K562 (cell line): ENCODE results near the gene LTBP4. TPM values are rescaled to one million over a fixed set of nuclear protein-coding genes. Genes with fewer than 3 reads are reported as not detected.

Experiments used
- ATF7 ChIP-seq: fragments of 450-650 bp; IDR thresholded peaks from 2 replicates; pipeline ENCODE4 v1.7.1; 2014; ENCODE audit warnings: mild to moderate bottlenecking, moderate library complexity
- BRD4 ChIP-seq: fragments of 200-600 bp; sonication (generic); IDR thresholded peaks from 2 replicates; pipeline ENCODE4 v1.6.1; 2017; ENCODE audit warnings: inconsistent platforms
- CBFA2T3 ChIP-seq: fragments of 450-650 bp; IDR thresholded peaks from 2 replicates; pipeline ENCODE4 v1.6.1; 2017
- DNMT1 ChIP-seq: fragments of 450-650 bp; IDR thresholded peaks from 2 replicates; pipeline ENCODE4 v1.6.1; 2016; ENCODE audit warnings: antibody characterized with exemption, mild to moderate bottlenecking
- E2F3 ChIP-seq: fragments of 250-450 bp; sonication (Bioruptor Pico); IDR thresholded peaks from 2 replicates; pipeline ENCODE4 v1.4.0; 2020; ENCODE audit warnings: mild to moderate bottlenecking
- EWSR1 ChIP-seq: fragments of 450-650 bp; IDR thresholded peaks from 2 replicates; pipeline ENCODE4 v1.6.1; 2018; ENCODE audit warnings: borderline replicate concordance, mild to moderate bottlenecking, low read depth, moderate library complexity; ENCODE audit not compliant: partially characterized antibody
- HEY1 ChIP-seq: fragments of 250-450 bp; sonication (Bioruptor Pico); IDR thresholded peaks from 2 replicates; pipeline ENCODE4 v1.5.0; 2020; ENCODE audit warnings: mild to moderate bottlenecking, moderate library complexity, borderline replicate concordance
- NRF1 ChIP-seq, 2 experiments: fragments of 450-650 bp; IDR thresholded peaks in 1 of 2; conservative IDR thresholded peaks in 1 of 2; 2 replicates each; pipeline ENCODE4 v1.6.1; 2014; ENCODE audit warnings: mild to moderate bottlenecking in 2 of 2
- SMARCA4 ChIP-seq: fragments of 450-650 bp; IDR thresholded peaks from 2 replicates; pipeline ENCODE4 v1.6.1; 2016
- TAF1 ChIP-seq: IDR thresholded peaks from 2 replicates; pipeline ENCODE4 v1.6.1; 2011; ENCODE audit warnings: mild to moderate bottlenecking, low read length, moderate library complexity; ENCODE audit not compliant: insufficient read depth, control insufficient read depth, severe bottlenecking; ENCODE audit errors: extremely low read depth
- TAF15 ChIP-seq: fragments of 200-400 bp; formaldehyde crosslinking; IDR thresholded peaks from 2 replicates; pipeline ENCODE4 v1.6.1; 2017; ENCODE audit warnings: mild to moderate bottlenecking, low read depth, low read length, moderate library complexity
- TFAM ChIP-seq: fragments of 250-450 bp; sonication (Bioruptor Pico); conservative IDR thresholded peaks from 2 replicates; pipeline ENCODE4 v1.5.0; 2021; ENCODE audit warnings: mild to moderate bottlenecking, moderate library complexity
- ZC3H4 ChIP-seq: sonication (generic); formaldehyde crosslinking; IDR thresholded peaks from 2 replicates; pipeline ENCODE4 v1.9.0; 2021; ENCODE audit warnings: missing genetic modification reagents, borderline replicate concordance
- ZNF431 ChIP-seq: sonication (generic); formaldehyde crosslinking; IDR thresholded peaks from 2 replicates; pipeline ENCODE4 v1.8.0; 2022; ENCODE audit warnings: mild to moderate bottlenecking, missing genetic modification reagents
- polyA plus RNA-seq, 8 experiments: library from polyadenylated mRNA; depleted of rRNA in 4 of 8; stranded (reverse) in 5 of 8; unstranded in 3 of 8; fragments of >200 nt; fragmentation: Nextera tagmentation in 2 of 8; fragmentation: Illumina TruSeq in 1 of 8; extraction: Ambion mirVana in 2 of 8; extraction: Trizol in 1 of 8; gene quantifications; 2 replicates each; pipeline versions ENCODE4 v1.2.1 to v1.2.3, GENCODE V29; 2011 to 2014; ENCODE audit warnings: inconsistent platforms in 1 of 8, missing spikeins in 1 of 8
- total RNA-seq, 7 experiments: library from RNA; depleted of rRNA in 6 of 7; stranded (reverse); fragments of >200 nt in 6 of 7; fragmentation: Illumina TruSeq in 2 of 7; extraction: Trizol in 2 of 7; gene quantifications; 2 replicates each; pipeline versions ENCODE4 v1.2.1 to v1.2.3, GENCODE V29; 2011 to 2021; ENCODE audit warnings: low replicate concordance in 1 of 7
- TF ChIP-seq, protein P1 (sequence below): fragments of 450-650 bp; IDR thresholded peaks from one replicate; pipeline ENCODE4 v1.6.1; 2018; ENCODE audit warnings: mild to moderate bottlenecking, moderate library complexity; ENCODE audit not compliant: partially characterized antibody
- TF ChIP-seq, protein P2 (sequence below): fragments of 250-450 bp; sonication (Bioruptor Pico); IDR thresholded peaks from 2 replicates; pipeline ENCODE4 v1.5.0; 2021
- TF ChIP-seq, protein P3 (sequence below): fragments of 250-450 bp; sonication (Bioruptor Pico); IDR thresholded peaks from 2 replicates; pipeline ENCODE4 v1.9.0; 2021; ENCODE audit warnings: mild to moderate bottlenecking, inconsistent platforms
- TF ChIP-seq, protein P4 (sequence below): fragments of 450-650 bp; IDR thresholded peaks from 2 replicates; pipeline ENCODE4 v1.7.0; 2016; ENCODE audit warnings: borderline replicate concordance
- TF ChIP-seq, protein P5 (sequence below): fragments of 450-650 bp; IDR thresholded peaks from 2 replicates; pipeline ENCODE4 v1.6.1; 2016; ENCODE audit warnings: antibody characterized with exemption

Gene LTBP4
- total and polyA plus RNA-seq, 9 of the 15 experiments (the other 6 are each of a cell fraction or from before 2014, with no cell fraction given), result 0.35 to 160 (median 31.6) TPM

DNA sequence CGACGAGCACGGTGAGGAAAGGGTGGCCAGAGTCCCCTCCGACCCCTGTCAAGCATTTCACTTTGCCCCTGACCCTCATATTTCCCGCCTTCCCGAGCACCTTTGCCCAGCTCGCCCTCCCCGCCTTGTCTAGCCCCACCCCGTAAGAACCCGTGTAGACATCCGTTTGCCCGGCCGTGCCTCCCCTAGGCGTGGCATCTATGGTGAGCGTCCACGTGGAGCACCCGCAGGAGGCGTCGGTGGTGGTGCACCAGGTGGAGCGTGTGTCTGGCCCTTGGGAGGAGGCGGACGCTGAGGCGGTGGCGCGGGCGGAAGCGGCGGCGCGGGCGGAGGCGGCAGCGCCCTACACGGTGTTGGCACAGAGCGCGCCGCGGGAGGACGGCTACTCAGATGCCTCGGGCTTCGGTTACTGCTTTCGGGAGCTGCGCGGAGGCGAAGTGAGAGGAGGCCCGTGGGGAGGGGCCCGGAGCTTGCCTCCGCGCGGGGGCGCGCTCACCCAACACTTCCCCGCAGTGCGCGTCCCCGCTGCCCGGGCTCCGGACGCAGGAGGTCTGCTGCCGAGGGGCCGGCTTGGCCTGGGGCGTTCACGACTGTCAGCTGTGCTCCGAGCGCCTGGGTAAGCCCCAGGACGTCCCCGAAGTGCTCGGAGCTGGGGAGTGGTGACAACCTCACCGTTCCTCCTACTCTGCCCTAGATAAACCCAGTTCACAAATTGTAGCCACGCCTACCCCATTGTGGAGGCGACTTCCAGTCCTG is 4.2 kb downstream of the LTBP4 start (continued):
- no peak for TF ChIP-seq CBFA2T3
- TF ChIP-seq, protein P1, sequence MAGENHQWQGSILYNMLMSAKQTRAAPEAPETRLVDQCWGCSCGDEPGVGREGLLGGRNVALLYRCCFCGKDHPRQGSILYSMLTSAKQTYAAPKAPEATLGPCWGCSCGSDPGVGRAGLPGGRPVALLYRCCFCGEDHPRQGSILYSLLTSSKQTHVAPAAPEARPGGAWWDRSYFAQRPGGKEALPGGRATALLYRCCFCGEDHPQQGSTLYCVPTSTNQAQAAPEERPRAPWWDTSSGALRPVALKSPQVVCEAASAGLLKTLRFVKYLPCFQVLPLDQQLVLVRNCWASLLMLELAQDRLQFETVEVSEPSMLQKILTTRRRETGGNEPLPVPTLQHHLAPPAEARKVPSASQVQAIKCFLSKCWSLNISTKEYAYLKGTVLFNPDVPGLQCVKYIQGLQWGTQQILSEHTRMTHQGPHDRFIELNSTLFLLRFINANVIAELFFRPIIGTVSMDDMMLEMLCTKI, result no peak
- no peak for TF ChIP-seq ZC3H4 (CRISPR knock-in tag)
- TF ChIP-seq E2F3 (CRISPR knock-in tag), result no peak
- no peak for TF ChIP-seq ZNF431 (CRISPR knock-in tag)
- TF ChIP-seq EWSR1, result no peak
- no peak for TF ChIP-seq BRD4
- TF ChIP-seq SMARCA4, result no peak
- TF ChIP-seq TAF1, result no peak
- TF ChIP-seq, protein P2, sequence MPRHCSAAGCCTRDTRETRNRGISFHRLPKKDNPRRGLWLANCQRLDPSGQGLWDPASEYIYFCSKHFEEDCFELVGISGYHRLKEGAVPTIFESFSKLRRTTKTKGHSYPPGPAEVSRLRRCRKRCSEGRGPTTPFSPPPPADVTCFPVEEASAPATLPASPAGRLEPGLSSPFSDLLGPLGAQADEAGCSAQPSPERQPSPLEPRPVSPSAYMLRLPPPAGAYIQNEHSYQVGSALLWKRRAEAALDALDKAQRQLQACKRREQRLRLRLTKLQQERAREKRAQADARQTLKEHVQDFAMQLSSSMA (CRISPR knock-in tag), result no peak
- TF ChIP-seq TFAM (CRISPR knock-in tag), result no peak
- TF ChIP-seq, protein P3, sequence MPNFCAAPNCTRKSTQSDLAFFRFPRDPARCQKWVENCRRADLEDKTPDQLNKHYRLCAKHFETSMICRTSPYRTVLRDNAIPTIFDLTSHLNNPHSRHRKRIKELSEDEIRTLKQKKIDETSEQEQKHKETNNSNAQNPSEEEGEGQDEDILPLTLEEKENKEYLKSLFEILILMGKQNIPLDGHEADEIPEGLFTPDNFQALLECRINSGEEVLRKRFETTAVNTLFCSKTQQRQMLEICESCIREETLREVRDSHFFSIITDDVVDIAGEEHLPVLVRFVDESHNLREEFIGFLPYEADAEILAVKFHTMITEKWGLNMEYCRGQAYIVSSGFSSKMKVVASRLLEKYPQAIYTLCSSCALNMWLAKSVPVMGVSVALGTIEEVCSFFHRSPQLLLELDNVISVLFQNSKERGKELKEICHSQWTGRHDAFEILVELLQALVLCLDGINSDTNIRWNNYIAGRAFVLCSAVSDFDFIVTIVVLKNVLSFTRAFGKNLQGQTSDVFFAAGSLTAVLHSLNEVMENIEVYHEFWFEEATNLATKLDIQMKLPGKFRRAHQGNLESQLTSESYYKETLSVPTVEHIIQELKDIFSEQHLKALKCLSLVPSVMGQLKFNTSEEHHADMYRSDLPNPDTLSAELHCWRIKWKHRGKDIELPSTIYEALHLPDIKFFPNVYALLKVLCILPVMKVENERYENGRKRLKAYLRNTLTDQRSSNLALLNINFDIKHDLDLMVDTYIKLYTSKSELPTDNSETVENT, result 0 out of 2 replicates have a peak, but pooled peaks have one; percentile 29
- TF ChIP-seq TAF15, result no peak
- TF ChIP-seq ATF7, result peak; percentile 32; the same call in 1 of the 2 replicates
- TF ChIP-seq, protein P4, sequence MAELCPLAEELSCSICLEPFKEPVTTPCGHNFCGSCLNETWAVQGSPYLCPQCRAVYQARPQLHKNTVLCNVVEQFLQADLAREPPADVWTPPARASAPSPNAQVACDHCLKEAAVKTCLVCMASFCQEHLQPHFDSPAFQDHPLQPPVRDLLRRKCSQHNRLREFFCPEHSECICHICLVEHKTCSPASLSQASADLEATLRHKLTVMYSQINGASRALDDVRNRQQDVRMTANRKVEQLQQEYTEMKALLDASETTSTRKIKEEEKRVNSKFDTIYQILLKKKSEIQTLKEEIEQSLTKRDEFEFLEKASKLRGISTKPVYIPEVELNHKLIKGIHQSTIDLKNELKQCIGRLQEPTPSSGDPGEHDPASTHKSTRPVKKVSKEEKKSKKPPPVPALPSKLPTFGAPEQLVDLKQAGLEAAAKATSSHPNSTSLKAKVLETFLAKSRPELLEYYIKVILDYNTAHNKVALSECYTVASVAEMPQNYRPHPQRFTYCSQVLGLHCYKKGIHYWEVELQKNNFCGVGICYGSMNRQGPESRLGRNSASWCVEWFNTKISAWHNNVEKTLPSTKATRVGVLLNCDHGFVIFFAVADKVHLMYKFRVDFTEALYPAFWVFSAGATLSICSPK, result no peak
- TF ChIP-seq NRF1 (conservative IDR thresholded peaks at IDR 0.05 in 1 of 2, IDR thresholded peaks at IDR 0.05 in 1 of 2), result peak; percentile 68 to 74
- no peak for TF ChIP-seq HEY1 (CRISPR knock-in tag)
- TF ChIP-seq DNMT1, result no peak
- TF ChIP-seq, protein P5, sequence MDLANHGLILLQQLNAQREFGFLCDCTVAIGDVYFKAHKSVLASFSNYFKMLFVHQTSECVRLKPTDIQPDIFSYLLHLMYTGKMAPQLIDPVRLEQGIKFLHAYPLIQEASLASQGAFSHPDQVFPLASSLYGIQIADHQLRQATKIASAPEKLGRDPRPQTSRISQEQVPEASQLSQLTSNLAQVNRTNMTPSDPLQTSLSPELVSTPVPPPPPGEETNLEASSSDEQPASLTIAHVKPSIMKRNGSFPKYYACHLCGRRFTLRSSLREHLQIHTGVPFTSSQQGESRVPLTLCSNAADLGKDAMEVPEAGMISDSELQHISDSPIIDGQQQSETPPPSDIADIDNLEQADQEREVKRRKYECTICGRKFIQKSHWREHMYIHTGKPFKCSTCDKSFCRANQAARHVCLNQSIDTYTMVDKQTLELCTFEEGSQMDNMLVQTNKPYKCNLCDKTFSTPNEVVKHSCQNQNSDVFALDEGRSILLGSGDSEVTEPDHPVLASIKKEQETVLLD, result no peak
